SU-DHL-6 (cell line): ENCODE results near the gene RAP1GAP.

Experiments
- CTCF ChIP-seq: fragments of 200-600 bp; sonication (generic); IDR thresholded peaks from one replicate; pipeline ENCODE4 v1.5.1; 2017; ENCODE audit warnings: antibody characterized with exemption, mild to moderate bottlenecking, low read length, moderate library complexity; ENCODE audit not compliant: insufficient read depth, poor library complexity, severe bottlenecking
- EZH2phosphoT487 ChIP-seq: fragments of 200-600 bp; sonication (generic), shearing (Covaris generic); conservative IDR thresholded peaks from 2 replicates; pipeline ENCODE4 v1.6.1; 2018; ENCODE audit warnings: mild to moderate bottlenecking, antibody characterized with exemption, low read length, moderate library complexity, mixed read lengths

GRCh38 chr1:21652937-21653743 is 16.0 kb downstream of the RAP1GAP start:
- TF ChIP-seq CTCF: no peak
- TF ChIP-seq EZH2phosphoT487: no peak
